ENCODE measurements around the gene ADGRF3.

ADGRF3 gene

DNA sequence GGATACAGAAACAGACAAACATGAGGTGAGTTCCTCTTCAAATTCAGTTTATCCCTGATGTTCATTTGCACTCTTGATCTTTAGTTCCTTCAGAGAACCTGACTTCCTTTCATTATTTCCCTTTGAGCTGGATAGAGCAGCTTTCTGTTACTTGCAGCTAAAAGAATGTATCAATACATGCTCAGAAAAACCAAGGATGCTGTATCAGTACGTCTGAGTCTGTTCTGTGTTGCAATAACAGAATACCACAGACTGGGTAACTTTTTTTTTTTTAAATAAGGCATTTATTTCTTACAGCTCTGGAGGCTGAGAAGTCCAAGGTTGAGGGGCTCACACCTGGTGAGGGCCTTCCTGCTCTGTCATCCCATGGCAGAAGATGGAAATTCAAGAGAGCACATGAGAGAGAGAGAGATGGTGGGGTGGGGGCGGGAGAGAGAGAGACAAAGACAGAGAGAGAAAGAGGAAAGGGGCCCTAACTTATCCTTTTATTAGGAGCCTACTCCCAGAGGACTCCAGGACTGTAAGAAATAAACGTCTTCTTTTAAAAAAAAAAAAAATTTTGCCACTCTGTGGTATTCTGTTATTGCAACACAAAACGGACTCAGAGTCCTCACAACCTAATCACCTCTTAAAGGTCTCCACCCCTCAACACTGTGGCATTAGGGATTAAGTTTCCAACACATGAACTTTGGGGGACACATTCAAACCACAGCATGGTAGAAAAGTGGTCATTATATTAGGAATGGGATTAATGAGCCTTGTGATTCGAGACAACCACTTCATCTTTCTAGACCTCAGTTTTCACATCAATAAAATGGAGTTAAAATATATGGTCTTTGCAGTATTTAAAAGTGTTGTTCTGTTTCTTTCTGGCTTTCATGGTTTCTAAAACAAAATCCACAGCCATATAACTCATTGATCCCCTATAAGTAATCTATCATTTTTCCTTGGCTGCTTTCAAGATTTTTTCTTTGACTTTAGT, 19.0 kb downstream of the ADGRF3 start:
- Histone ChIP-seq H3K9ac (ENCODE audit: low read length) (no peak overlapping the region), H3F3A (ENCODE audit: insufficient read depth, low read length) (no peaks in the 10 kb centered on the region), H3K4me2 (ENCODE audit: low read length) (no peak overlapping the region), H3K4me3 (ENCODE audit: low read depth, low read length, poor library complexity, severe bottlenecking) (no peak overlapping the region), H3K27me3 (ENCODE audit: insufficient read depth, low read length) (no peaks in the 10 kb centered on the region), H3K4me1 (ENCODE audit: insufficient read depth, low read length, severe bottlenecking) (no peaks in the 10 kb centered on the region), H3K9me3 (ENCODE audit: low read length) (no peaks in the 10 kb centered on the region), H3K36me3 (ENCODE audit: insufficient read depth, low read length) (no peaks in the 10 kb centered on the region), H3K9me2 (ENCODE audit: low read depth, low read length) (no peaks in the 10 kb centered on the region), H4K20me1 (ENCODE audit: insufficient read depth, low read length) (no peaks in the 10 kb centered on the region), H3K79me2 (ENCODE audit: insufficient read depth, low read length) (no peaks in the 10 kb centered on the region), H2AFZ (ENCODE audit: low read length) (no peak overlapping the region), H3K27ac (ENCODE audit: low read depth, low read length, poor library complexity, severe bottlenecking) (no peak overlapping the region)
- no peak for TF ChIP-seq EZH2 (IDR thresholded peaks at IDR 0.05; ENCODE audit: borderline replicate concordance, low read length)
- TF ChIP-seq, protein P1, sequence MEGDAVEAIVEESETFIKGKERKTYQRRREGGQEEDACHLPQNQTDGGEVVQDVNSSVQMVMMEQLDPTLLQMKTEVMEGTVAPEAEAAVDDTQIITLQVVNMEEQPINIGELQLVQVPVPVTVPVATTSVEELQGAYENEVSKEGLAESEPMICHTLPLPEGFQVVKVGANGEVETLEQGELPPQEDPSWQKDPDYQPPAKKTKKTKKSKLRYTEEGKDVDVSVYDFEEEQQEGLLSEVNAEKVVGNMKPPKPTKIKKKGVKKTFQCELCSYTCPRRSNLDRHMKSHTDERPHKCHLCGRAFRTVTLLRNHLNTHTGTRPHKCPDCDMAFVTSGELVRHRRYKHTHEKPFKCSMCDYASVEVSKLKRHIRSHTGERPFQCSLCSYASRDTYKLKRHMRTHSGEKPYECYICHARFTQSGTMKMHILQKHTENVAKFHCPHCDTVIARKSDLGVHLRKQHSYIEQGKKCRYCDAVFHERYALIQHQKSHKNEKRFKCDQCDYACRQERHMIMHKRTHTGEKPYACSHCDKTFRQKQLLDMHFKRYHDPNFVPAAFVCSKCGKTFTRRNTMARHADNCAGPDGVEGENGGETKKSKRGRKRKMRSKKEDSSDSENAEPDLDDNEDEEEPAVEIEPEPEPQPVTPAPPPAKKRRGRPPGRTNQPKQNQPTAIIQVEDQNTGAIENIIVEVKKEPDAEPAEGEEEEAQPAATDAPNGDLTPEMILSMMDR (IDR thresholded peaks at IDR 0.05; ENCODE audit: low read length), result no peak

DNA sequence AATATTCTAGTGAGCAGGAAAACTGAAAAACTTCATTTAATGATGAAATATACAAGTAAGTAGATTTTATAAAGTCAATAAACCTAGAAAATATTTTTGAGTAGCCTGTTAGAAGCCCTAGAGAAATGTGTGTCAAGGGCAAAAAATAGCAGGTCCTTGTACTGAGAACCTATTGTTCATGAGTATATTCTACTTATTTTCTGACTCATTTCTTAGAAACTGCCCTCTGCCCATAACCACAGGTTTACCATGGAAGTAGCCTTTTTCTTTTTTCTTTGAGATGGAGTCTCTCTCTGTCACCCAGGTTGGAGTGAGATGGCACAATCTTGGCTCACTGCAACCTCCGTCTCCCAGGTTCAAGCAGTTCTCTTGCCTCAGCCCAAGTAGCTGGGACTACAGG, 20.1 kb downstream of the ADGRF3 start:
- Histone ChIP-seq H3K36me3 (ENCODE audit: insufficient read depth, low read length) (no peaks in the 10 kb centered on the region), H2AFZ (ENCODE audit: low read length) (no peak overlapping the region), H3K27me3 (ENCODE audit: insufficient read depth, low read length) (no peaks in the 10 kb centered on the region), H3K9me2 (ENCODE audit: low read depth, low read length) (no peaks in the 10 kb centered on the region), H3K9me3 (ENCODE audit: low read length) (no peaks in the 10 kb centered on the region), H3K9ac (ENCODE audit: low read length) (no peak overlapping the region), H3K79me2 (ENCODE audit: insufficient read depth, low read length) (no peaks in the 10 kb centered on the region), H3K4me2 (ENCODE audit: low read length) (no peak overlapping the region), H3K4me3 (ENCODE audit: low read depth, low read length, poor library complexity, severe bottlenecking) (no peak overlapping the region), H4K20me1 (ENCODE audit: insufficient read depth, low read length) (no peaks in the 10 kb centered on the region), H3K4me1 (ENCODE audit: insufficient read depth, low read length, severe bottlenecking) (no peaks in the 10 kb centered on the region), H3F3A (ENCODE audit: insufficient read depth, low read length) (no peaks in the 10 kb centered on the region), H3K27ac (ENCODE audit: low read depth, low read length, poor library complexity, severe bottlenecking) (no peak overlapping the region)
- no peak for TF ChIP-seq EZH2 (IDR thresholded peaks at IDR 0.05; ENCODE audit: borderline replicate concordance, low read length)
- TF ChIP-seq, protein P1 (IDR thresholded peaks at IDR 0.05; ENCODE audit: low read length), result no peak

DNA sequence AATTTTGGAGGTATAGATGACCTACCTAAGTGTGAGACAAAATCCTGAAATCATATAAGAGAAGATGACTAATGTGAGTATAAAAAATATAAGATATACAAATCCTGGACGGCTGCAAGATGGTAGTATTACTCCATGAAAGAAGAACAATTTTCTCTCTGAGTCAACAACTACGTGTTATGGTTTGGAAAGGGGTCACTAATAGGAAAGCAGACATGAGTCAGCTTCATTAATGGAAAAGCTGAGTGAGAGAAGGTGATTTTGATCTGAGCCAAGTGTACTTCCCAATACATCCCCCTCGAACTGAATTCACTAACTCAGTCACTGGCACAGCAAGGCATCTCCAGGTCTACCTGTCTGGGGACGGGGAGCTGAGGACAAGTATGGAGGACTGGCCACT, 20.7 kb downstream of the ADGRF3 start:
- Histone ChIP-seq H3K4me1 (ENCODE audit: insufficient read depth, low read length, severe bottlenecking) (no peaks in the 10 kb centered on the region), H3K4me2 (ENCODE audit: low read length) (no peak overlapping the region), H3F3A (ENCODE audit: insufficient read depth, low read length) (no peaks in the 10 kb centered on the region), H3K27me3 (ENCODE audit: insufficient read depth, low read length) (no peaks in the 10 kb centered on the region), H3K9me3 (ENCODE audit: low read length) (no peaks in the 10 kb centered on the region), H3K79me2 (ENCODE audit: insufficient read depth, low read length) (no peaks in the 10 kb centered on the region), H3K9me2 (ENCODE audit: low read depth, low read length) (no peaks in the 10 kb centered on the region), H4K20me1 (ENCODE audit: insufficient read depth, low read length) (no peaks in the 10 kb centered on the region), H3K4me3 (ENCODE audit: low read depth, low read length, poor library complexity, severe bottlenecking) (no peak overlapping the region), H3K27ac (ENCODE audit: low read depth, low read length, poor library complexity, severe bottlenecking) (no peak overlapping the region), H3K36me3 (ENCODE audit: insufficient read depth, low read length) (no peaks in the 10 kb centered on the region), H3K9ac (ENCODE audit: low read length) (no peak overlapping the region), H2AFZ (ENCODE audit: low read length) (no peak overlapping the region)
- no peak for TF ChIP-seq EZH2 (IDR thresholded peaks at IDR 0.05; ENCODE audit: borderline replicate concordance, low read length)

All from OCI-LY1 (cell line).